ENCODE data around the gene ACTRT2.

GRCh38 chr1:3053986-3054385 is 32.7 kb downstream of the ACTRT2 start:
- TF ChIP-seq CTCF (optimal IDR thresholded peaks at IDR 0.05 in 1 of 3, IDR thresholded peaks at IDR 0.05 in 1 of 3, conservative IDR thresholded peaks at IDR 0.05 in 1 of 3; ENCODE audit: extremely low read depth in 1 of 3, insufficient read depth in 2 of 3, low read length in 3 of 3) (no peak), EZH2 (IDR thresholded peaks at IDR 0.05; ENCODE audit: low read length) (no peak)
